SKM-1 (cell line): ENCODE results near the gene TRIM65.

ENCODE experiments used
- DNase-seq: peaks from one replicate; lab custom pipeline; 2025; ENCODE audit not compliant: unreplicated experiment; lab: John Stamatoyannopoulos, UW

The TRIM65 gene

DNA sequence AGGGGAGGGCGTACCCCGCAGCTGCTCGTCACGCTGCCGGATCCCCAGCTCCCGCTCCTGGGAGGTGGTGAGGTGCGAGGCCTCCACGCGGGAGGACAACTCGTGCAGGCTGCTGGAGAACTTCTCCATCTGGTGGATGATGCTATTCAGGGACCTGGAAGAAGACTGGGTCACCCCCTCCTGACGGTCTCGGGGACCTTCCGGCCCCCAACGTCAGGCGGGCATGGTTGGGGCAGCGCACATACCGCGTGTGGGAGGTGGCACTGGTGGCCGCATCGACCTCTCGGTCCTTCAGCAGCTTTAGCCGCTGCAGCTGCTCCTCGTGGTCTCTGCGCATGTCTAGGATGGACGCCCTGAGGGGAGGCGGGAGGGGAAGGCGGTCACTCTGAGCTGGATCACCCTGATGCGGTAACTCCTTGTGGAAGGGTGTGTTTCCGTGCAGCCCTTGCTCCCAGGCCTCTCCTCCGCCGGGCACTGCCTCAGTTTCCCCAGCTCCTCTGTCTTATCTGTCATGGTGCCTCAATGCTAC, 21.2 kb upstream of the TRIM65 start:
- DNase-seq = no peak

DNA sequence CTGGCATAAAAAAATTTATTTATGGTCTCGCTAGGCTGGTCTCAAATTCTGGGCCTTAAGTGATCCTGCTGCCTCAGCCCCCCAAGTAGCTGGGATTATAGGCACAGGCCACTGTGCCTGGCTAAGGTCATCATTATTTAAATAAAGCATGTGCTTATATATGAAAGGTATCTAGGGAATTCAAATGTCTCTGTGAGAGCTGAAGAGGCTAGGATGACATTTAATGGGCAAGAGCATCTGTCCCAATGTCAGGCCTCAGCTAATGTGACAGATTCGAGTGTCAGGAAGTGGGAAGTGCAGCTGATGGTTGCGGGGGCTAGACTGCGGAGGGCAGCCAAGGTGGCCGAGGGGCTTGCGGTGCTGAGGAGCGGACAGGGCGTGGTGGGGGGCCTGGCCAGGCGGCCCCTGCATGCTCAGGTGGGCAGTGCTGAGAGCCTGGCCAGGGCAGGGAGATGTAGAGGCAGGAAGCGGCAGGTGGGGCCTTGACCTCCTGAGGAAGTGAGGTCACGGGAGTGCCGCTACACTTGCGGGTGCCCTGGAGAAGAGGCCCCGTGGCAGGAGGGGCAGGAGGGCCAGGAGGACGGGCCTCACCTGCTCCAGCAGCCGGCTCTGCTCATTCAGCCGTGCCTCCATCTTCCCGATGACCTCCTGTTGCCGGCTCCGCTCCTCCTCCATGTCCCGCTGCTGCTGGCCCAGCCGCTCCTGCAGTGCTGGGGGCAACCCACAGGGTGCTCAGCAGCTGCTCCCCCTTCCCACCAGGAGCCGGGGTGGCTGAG, 20.6 kb upstream of the TRIM65 start:
- no peak for DNase-seq

DNA sequence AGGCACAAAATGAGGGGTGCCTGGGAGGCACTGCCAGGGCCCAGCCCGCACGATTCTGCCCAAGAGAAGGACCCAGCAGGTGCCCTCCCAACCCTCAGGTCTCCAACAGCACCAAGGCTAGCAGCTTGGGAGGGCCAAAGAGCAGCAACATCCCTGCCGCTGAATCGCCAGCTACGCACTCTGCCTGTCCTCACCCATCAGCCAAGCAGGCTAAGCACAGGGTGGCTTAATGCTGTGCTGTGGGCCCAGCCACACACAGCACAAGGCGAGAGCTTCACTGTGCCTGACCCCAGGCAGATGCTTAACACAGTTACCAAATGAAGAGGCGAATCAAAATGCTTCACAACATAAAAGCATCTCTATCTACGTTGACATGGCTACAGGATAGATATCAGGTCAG, 18.5 kb upstream of the TRIM65 start:
- no peak for DNase-seq

DNA sequence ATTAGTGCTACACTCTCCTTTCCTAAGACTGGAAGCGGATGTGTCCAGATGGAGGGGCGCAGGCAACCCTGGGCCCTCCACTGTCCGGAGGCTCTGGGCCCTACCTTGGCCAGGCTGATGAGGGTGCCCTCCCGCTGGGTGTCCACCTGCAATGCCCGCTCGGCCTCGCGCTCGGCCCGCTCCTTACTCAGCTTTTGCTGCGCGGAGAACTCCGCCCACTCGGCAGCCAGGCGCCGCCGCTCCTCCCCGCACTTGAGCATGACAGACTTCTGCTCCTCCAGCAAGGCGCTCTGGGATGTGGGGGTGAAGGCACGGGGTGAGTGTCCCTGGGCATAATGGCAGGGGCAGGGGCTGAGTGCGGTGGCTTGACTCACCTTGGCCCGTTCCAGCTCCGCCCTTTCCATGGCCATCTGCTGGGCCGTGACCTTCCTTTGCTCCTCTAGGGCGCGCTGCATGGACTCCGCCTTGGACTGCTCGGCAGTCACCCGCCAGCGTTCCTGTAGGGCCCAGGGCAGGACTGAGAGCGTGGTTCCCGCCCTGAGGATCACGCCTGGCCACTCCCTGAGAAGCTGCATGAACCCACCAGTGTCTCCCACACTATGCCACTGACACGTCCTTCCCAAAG, 18.0 kb upstream of the TRIM65 start:
- no peak for DNase-seq

DNA sequence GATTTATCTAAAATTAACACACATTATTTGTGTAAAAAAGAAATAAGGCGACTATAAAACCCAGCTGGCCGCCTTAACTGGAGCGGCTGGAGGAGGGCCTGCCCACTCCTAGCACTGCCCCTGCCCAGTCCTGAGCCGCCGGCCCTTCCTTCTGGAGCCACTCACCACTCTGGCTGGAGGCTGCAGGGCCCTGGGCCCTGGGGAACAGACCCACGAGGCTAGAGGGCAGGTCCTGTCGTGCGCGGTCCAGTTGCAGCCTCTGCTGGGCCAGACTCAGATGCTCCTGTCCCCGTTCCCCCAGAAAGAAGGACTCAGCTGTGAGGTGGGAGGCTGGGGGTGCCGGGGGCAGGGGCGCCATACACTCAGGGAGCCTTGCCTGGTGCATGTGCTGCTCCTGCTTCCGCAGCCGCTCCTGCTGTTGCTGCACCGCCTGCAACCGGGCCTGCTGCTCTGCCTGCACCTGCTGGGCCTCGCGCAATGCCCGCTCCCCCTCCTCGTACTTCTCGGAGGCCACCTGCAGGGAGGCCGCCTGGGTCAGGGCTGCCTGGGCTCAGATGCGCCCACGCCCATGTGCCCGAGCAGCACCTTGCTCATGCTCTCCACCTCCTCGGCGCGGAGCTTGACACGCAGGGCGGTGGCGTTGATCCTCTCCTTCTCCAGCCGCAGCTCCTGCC, 16.9 kb upstream of the TRIM65 start:
- DNase-seq = no peak

DNA sequence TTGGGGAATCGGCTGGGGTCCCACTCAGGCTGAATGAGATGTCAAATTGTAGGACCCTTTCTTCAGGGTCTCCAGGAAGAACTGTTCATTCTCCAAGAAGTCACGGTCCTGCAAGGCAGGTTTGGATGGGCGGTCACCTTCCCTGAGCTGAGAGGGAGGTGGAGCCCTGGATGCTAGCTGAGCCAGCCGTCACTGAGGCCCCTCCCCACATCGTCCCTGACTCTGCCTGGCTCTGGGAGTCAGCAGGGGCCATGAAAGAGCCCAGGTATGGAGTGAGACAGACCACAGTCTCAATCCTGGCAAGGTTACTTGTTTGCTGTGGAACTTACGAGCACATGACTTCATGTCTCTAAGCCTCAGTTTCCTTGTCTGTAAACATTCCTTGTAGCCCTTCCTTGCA, 13.9 kb upstream of the TRIM65 start:
- DNase-seq = no peak

DNA sequence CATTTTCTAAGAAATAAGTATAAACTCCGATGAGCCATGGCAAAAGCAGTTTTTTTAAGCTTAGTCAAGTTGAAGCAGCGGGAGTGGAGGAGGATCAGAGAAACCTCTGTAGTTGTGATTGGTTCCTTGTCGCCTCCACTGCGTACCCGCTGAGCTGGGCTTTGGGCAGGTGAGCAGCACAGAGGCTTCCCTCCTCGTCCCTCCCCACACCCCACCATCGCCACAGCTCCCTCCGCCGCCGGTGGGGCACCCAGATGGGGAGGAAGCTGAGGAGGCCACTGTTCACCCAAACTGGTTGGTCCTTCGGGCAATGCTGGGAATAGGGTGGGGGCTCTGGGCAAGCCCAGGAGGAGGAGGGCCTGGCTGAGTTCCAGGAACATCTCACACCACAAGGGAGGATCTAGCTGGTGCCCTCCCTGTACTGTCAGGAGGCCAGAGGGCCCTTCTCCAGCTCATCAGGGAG, 13.1 kb upstream of the TRIM65 start:
- DNase-seq = no peak

DNA sequence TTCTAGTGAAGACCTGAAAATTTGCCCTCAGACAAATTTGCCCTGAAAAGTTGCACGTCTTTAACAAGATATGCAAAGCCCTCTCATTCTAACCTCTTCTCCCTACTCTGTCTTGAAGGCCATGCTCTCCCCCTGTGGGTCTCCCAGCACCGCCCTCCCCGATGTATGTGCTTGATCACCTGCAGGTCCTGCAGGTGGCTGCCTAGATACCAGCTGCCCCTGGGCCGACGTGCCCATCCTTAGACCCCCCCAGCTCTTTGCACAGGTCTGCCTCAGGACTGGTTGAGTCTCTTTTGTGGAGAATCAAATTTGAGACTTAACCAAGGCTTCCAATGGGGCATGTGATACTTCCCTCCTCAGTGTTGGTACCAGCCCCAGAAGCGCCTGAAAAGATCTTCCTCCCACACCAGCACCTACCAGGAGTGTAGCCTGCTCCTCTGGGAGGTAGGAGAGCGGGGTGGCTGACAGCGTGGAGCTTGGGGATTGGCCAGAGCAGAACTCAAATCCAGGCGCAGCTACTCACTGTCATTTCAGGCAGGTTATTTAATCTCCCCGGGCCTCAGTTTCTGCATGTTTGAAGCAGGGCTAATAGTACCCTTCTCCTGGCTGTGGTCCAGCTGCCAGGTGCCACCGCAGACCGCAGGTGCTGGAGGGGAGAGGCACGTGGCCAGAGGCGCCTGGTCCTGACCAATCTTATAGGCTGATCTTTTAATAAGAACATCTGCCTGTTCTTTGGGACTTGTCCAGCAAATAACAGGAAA, 12.5 kb upstream of the TRIM65 start:
- DNase-seq = no peak

DNA sequence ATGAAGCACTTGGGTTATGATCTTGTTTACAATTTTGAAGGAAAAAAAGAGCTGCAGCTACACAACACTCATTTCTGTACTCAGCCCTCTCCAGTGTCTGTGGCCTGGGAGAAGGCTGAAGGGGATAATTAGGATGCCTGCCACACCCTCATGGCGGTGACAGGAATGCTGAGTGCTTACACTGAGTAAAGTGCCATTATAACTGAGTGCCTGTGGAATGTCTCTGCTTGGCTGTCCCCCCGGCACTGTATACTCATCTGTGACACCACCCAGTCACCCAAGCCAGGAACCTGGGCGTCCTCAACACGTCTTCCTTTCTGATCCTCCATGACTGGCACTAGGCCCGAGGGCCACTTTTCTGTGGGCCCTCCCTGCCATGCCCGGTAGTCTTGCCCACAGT, 11.4 kb upstream of the TRIM65 start:
- no peak for DNase-seq

DNA sequence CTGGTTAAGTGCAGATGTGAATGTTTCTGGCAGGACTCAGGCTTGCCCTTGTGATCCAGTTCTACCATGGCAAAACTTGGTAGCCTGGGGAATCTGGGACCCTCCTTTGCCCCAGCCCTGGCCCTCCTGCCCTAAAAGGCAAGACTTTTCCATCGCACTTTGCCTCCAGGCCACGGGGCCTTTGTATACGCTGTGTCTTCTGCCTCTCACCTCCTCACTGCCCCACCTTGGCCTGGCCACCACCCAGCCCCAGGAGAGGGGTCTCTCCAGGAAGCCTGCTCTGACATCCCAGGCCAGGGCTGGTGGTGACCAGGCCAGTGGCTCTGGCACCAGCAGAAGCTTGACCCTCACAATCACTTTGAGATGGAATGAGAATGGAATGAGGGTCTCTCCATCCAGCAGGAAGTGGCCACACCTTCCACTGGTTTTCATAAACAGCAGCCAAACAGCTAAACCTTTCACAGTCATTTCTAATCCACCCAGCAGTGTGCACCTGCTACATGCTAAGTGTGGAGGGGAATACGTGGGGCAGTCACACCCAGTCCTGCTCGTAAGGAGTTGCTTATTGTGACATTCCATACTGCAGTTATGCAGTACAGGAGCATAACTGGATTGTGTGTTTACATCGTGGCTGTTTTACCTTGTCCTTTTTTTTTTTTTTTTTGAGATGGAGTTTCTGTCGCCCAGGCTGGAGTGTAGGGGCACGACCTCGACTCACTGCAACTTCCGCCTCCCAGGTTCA, 9.6 kb upstream of the TRIM65 start:
- DNase-seq = no peak

DNA sequence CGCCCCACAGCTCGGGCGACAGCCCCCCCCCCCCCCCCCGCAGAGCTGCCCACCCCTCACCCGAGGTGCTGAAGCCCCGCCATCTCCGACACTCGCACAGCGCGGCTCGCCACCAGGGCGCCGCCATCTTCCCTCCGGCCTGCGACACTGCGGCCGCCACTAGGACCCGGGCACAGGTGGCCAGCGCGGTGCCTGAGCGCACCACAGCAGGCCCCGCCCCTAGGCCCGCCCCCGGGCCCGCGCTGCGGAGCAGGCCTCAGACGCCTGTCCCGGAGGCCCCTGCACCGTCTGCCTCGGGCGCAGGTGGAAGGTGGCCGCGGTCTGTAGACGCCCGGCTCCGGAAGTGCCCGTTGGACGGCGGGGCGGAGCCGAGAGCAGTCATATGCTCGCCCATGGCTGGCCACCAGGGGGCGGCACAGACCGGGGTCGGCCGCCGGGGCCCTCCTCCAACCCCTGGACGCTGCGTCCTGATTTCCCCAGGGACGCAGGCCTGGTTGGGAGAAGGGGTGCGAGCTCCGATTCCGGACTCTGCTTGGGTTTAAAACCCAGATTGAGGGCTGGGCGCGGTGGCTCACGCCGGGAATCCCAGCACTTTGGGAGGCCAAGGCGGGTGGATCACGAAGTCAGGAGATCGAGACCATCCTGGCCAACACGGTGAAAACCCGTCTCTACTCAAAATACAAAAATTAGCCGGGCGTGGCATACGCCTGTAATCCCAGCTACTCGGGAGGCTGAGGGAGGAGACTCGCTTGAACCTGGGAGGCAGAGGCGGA, 8.2 kb upstream of the TRIM65 start, which contains the start of gene MRPL38:
Gene MRPL38 (minus strand): TSS at position 136 of the 773 bp plus-strand sequence. CDS start 9 bp downstream, at position 127.
- DNase-seq = peak; percentile 90

DNA sequence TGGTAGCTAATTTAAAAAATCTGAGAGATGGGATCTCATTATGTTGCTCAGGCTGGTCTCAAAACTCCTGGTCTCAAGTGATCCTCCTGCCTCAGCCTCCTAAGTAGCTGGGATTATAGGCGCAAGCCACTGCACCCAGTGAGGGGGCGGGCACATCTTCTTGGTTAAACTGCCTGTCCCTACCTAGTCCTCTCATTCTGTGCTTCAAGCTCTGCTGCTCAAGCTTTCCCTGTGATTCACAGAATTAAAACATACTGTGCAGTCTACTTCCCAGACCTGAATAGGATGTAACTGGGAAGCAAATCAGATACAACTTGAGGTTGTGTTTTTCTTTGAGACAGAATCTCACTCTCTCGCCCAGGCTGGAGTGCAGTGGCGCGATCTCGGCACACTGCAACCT, 5.7 kb upstream of the TRIM65 start:
- no peak for DNase-seq

DNA sequence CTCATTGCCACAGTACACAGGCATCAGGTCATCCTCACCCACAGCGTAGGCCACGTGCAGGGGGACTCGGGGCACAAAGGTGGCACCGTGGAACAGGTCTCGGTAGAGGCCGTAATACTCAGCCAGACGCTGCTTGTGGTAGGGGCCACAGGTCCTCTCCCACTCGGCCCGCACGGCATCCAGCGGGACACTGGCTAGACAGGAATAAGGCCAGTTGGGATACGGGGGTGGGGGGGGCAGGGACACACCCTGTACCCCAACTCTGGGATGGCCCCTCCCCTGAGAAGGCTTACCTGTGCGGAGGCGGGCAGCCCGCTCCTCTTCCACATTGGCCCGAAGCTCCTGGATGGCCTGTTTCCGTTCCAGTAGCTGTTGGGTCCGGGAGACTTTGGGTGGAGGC, 5.0 kb upstream of the TRIM65 start:
- DNase-seq = no peak

DNA sequence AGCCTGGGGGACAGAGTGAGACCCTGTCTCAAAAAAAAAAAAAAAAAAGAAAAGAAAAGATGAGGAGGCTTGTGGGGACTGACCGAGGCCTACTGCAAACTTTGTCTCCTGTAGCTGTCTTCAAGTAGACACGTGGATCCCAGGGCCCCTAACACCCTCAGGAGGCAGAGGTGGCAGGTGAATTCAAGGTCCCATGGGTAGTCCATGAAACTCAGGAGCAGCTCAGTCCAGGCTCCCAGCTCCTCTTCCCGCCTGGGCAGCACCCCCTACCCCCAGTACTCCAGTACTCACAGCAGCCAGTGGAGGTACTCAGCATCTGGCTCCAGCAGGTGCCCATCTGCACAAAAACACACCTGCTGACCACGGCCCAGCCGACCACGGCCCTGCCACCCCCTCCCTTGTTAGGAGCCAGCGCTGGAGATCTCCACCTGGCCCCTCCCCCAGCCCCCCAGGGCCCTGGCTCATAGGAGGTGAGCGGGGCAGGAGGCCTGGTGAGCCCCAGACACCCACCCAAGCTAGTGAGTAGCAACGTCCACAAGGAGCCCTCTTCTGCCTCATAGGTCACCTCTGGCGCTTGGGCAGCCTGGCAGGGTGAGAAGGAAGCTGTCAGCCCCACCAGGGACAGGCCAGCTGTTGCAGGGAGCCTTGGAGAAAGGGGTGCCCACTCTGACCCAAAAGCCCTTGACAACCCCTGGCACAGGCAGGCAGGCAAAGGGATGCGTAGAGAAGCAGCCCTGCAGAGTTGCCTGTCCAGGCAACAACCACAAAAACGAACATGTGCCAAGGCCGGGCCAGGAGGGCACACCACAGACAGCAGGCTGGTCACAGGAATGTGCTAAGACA, 4.2 kb upstream of the TRIM65 start:
- no peak for DNase-seq

DNA sequence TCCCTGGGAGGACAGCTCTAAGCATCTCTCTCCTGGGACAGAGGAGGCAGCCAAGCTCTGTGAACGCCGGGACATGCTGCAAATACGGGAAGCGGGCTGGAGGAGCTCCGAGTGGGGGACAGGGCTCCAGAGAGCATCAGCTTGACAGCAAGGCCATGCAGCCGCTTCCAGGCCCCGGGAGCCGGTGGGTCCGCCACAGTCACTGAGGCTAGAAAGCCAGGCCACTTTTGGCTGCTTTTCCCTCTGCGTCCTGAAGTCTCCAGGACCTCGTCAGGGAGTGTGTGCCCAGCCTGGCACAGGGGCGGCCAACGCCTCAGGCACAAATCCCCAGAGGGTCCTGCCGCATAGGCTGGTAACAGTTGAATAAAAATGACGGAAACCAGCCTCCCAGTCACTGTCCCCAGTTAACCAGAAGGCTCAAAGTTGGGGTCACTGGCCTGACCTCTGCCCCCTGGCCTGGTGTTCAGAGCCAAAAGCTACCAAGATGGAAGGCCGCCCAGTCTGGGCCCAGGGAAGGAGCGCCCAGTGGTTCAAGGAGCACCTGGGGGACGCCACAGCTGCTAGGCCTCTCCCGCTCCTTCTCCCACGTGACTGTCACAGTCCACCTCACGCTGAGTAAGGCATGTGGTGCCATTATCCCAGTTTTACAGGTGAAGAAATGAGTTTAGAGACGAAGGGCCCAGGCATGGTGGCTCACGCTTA, 3.2 kb upstream of the TRIM65 start:
- DNase-seq = no peak

DNA sequence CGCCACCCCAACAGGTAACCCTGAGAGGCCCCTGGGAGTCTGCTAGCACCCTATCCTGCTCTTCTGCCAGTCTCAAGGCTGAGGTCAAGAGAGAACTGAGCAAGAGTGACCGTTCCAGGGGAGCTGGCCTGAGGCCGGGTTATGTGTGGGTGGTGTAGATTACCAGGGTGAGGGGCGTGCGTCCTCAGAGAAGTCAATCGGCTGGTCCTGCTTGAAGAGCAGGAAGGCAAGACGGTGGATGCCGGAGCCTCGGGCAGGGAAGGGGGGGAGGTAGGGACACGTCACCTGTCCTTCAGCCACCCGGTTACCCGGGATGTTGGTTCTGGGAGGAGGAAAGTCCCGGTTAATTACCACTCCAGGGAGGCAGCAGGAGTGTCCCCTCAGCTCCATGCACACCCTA, 2.6 kb upstream of the TRIM65 start:
- no peak for DNase-seq

DNA sequence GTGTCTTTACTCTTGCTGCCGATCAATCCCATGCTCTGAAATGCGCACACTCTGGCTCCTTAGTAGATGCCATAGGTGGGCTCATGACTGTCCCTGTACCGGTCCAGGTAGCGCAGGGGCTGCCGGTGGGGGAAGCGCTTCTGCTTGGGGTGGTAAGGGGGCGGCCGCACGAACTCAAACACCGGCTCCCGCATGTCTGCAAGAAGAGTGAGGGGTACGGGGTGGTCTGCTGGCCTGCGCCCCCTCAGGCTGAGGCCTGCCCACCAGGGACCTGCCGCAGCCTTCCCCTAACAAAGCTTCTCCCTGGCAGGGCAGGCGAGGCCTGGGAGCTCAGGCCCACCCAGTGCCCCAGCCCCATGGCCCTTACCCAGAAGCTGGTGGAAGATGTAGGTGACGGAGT, 2.0 kb upstream of the TRIM65 start:
- DNase-seq = no peak

DNA sequence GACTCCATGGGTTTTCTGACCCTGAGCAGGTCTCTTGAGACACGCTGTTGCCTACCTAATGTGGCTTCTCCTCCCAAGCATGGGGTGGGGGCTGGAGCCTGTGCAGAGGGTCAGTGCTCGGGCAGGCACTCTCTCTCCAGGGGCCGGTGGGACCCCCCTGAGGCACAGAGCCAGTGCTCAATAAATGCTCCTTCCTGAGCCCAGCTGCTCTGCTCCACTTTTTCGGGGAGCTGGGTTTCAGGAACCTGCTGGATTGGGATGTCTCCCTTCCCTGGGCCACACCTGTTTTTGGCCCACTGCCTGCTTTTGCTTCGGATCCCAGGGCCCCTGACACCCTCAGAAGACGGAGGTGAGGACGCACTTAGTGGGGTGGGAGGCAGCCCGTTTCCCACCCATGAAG, 1.3 kb upstream of the TRIM65 start:
- no peak for DNase-seq
